Spinal cord (tissue), 10 donors: ENCODE data around the gene C7. TPM values are rescaled to one million over a fixed set of nuclear protein-coding genes. Genes with fewer than 3 reads are reported as not detected.

Experiments
- DNase-seq, 6 donors: peaks; one replicate each; pipeline versions ENCODE4 v3.0.0 to v3.0.0-alpha.2; 2013 to 2015; ENCODE audit warnings: low spot score in 6 of 6, low read depth in 4 of 6
- H3K27ac ChIP-seq: one replicate; pipeline ENCODE4 v1.5.1; 2013; ENCODE audit warnings: low read depth, low read length, control low read depth
- H3K27me3 ChIP-seq: one replicate; pipeline ENCODE4 v1.6.1; 2013; ENCODE audit warnings: low read length; ENCODE audit not compliant: control insufficient read depth, insufficient read depth
- H3K36me3 ChIP-seq: one replicate; pipeline ENCODE4 v1.6.1; 2013; ENCODE audit warnings: low read length; ENCODE audit not compliant: control insufficient read depth, insufficient read depth
- H3K4me1 ChIP-seq: one replicate; pipeline ENCODE4 v1.6.1; 2013; ENCODE audit warnings: low read length; ENCODE audit not compliant: control insufficient read depth, insufficient read depth
- H3K4me3 ChIP-seq: one replicate; pipeline ENCODE4 v1.5.1; 2013; ENCODE audit warnings: low read depth, low read length, control low read depth
- H3K9me3 ChIP-seq: one replicate; pipeline ENCODE4 v1.6.1; 2013; ENCODE audit warnings: low read length; ENCODE audit not compliant: control insufficient read depth, insufficient read depth
- WGBS: methylation state at CpG from one replicate; pipeline ENCODE4 v1.1.5; 2013; ENCODE audit warnings: missing lambda C conversion rate; ENCODE audit not compliant: insufficient coverage; 5-methylcytosine and 5-hydroxymethylcytosine counted together
- polyA plus RNA-seq, 2 donors: library from polyadenylated mRNA; unstranded; fragments of 120-200 nt; gene quantifications; one replicate each; pipeline ENCODE4 v1.2.1, GENCODE V29; 2013; ENCODE audit not compliant: insufficient read length in 2 of 2
- total RNA-seq, 2 donors: library from RNA; depleted of rRNA in 1 of 2; stranded (reverse); fragments of 120-200 nt in 1 of 2; fragments of >200 nt in 1 of 2; gene quantifications; one replicate each; pipeline versions ENCODE4 v1.2.3 to v1.2.4, GENCODE V29; 2013 to 2014
- donor health status: healthy.

Gene C7
- total and polyA plus RNA-seq, 4 donors, result 8.9 to 95.1 (median 41.7) TPM

- H3K9me3 ChIP-seq, result no peaks in the 10 kb centered on the region
- no peak overlapping the region for H3K4me3 ChIP-seq
- DNase-seq, result no peak
- no peaks in the 10 kb centered on the region for H3K36me3 ChIP-seq
- H3K27ac ChIP-seq, result no peak overlapping the region
- 89% methylated on average over 5 of the region's 7 CpGs for WGBS
- H3K4me1 ChIP-seq, result no peaks in the 10 kb centered on the region
- H3K27me3 ChIP-seq, result no peaks in the 10 kb centered on the region
Measured at GRCh38 chr5:40914835-40915234, 5.5 kb downstream of the C7 start.

- 33% methylated on average over 1 of the region's 3 CpGs for WGBS
Measured at GRCh38 chr5:40915341-40915926, 6.1 kb downstream of the C7 start.

GRCh38 chr5:40916226-40916625, 6.9 kb downstream of the C7 start:
- Histone ChIP-seq H3K36me3 (no peaks in the 10 kb centered on the region), H3K4me3 (no peak overlapping the region), H3K4me1 (no peaks in the 10 kb centered on the region), H3K9me3 (no peaks in the 10 kb centered on the region), H3K27ac (no peak overlapping the region), H3K27me3 (no peaks in the 10 kb centered on the region)
- peak in 1 of 6 donors; percentile 52 for DNase-seq
- WGBS, result no CpG with 5 or more reads among the region's 4 CpGs

More at GRCh38 chr5:40915341-40915926, 6.1 kb downstream of the C7 start:
- no peaks in the 10 kb centered on the region for H3K27me3 ChIP-seq
- H3K36me3 ChIP-seq, result no peaks in the 10 kb centered on the region
- no peaks in the 10 kb centered on the region for H3K9me3 ChIP-seq
- no peak for DNase-seq
- no peak overlapping the region for H3K4me3 ChIP-seq
- no peaks in the 10 kb centered on the region for H3K4me1 ChIP-seq
- H3K27ac ChIP-seq, result no peak overlapping the region

- no peak overlapping the region for H3K4me3 ChIP-seq
- WGBS, result 20% methylated on average over 1 of the region's 2 CpGs
- no peaks in the 10 kb centered on the region for H3K4me1 ChIP-seq
- H3K27ac ChIP-seq, result no peak overlapping the region
- H3K27me3 ChIP-seq, result no peaks in the 10 kb centered on the region
- peaks cover 10% of the 10 kb centered on the region for H3K9me3 ChIP-seq
- peak in 1 of 6 donors; percentile 12 for DNase-seq
- H3K36me3 ChIP-seq, result no peaks in the 10 kb centered on the region
Measured at GRCh38 chr5:40928886-40929448, 19.7 kb downstream of the C7 start.

- Histone ChIP-seq H3K36me3 (no peaks in the 10 kb centered on the region), H3K4me3 (no peak overlapping the region), H3K27ac (no peak overlapping the region), H3K27me3 (no peaks in the 10 kb centered on the region), H3K9me3 (no peaks in the 10 kb centered on the region), H3K4me1 (no peaks in the 10 kb centered on the region)
- 43% methylated on average over 2 of the region's 2 CpGs for WGBS
- DNase-seq, result no peak
Measured at GRCh38 chr5:40932766-40933165, 23.5 kb downstream of the C7 start.

GRCh38 chr5:40937075-40937474, 27.8 kb downstream of the C7 start:
- no peaks in the 10 kb centered on the region for H3K27me3 ChIP-seq
- H3K9me3 ChIP-seq, result no peaks in the 10 kb centered on the region
- H3K36me3 ChIP-seq, result no peaks in the 10 kb centered on the region
- H3K4me3 ChIP-seq, result no peak overlapping the region
- peak in 2 of 6 donors; percentile 5 to 86 for DNase-seq
- H3K27ac ChIP-seq, result no peak overlapping the region
- no CpG with 5 or more reads among the region's 1 CpG for WGBS
- H3K4me1 ChIP-seq, result no peaks in the 10 kb centered on the region

- Histone ChIP-seq H3K27ac (no peak overlapping the region), H3K4me3 (no peak overlapping the region), H3K36me3 (no peaks in the 10 kb centered on the region), H3K27me3 (no peaks in the 10 kb centered on the region), H3K9me3 (no peaks in the 10 kb centered on the region), H3K4me1 (no peaks in the 10 kb centered on the region)
- 93% methylated on average over 3 of the region's 6 CpGs for WGBS
- DNase-seq, result no peak
Measured at GRCh38 chr5:40939753-40940152, 30.5 kb downstream of the C7 start.

- no peaks in the 10 kb centered on the region for H3K4me1 ChIP-seq
- H3K27me3 ChIP-seq, result no peaks in the 10 kb centered on the region
- H3K27ac ChIP-seq, result no peak overlapping the region
- WGBS, result no CpG with 5 or more reads among the region's 5 CpGs
- DNase-seq, result no peak
- no peaks in the 10 kb centered on the region for H3K9me3 ChIP-seq
- no peak overlapping the region for H3K4me3 ChIP-seq
- no peaks in the 10 kb centered on the region for H3K36me3 ChIP-seq
Measured at GRCh38 chr5:40945111-40945510, 35.8 kb downstream of the C7 start.

- WGBS, result 81% methylated on average over 2 of the region's 5 CpGs
- no peak for DNase-seq
- no peak overlapping the region for H3K27ac ChIP-seq
- H3K27me3 ChIP-seq, result no peaks in the 10 kb centered on the region
- H3K36me3 ChIP-seq, result no peaks in the 10 kb centered on the region
- H3K4me3 ChIP-seq, result no peak overlapping the region
- no peaks in the 10 kb centered on the region for H3K4me1 ChIP-seq
- peaks cover 2% of the 10 kb centered on the region for H3K9me3 ChIP-seq
Measured at GRCh38 chr5:40955313-40955712, 46.0 kb downstream of the C7 start.

GRCh38 chr5:40957048-40957447, 47.8 kb downstream of the C7 start:
- no peak overlapping the region for H3K4me3 ChIP-seq
- no peaks in the 10 kb centered on the region for H3K36me3 ChIP-seq
- H3K9me3 ChIP-seq, result peaks cover 2% of the 10 kb centered on the region
- no peak overlapping the region for H3K27ac ChIP-seq
- WGBS, result 75% methylated on average over 2 of the region's 3 CpGs
- no peaks in the 10 kb centered on the region for H3K4me1 ChIP-seq
- H3K27me3 ChIP-seq, result no peaks in the 10 kb centered on the region
- peak in 1 of 6 donors; percentile 7 for DNase-seq
